ENCODE data around the gene PIM1. TPM values are rescaled to one million over a fixed set of nuclear protein-coding genes. Genes with fewer than 3 reads are reported as not detected.

PIM1 gene
- total and polyA plus RNA-seq, 9 of the 15 experiments (the other 6 are each of a cell fraction or from before 2014, with no cell fraction given): 19.0 to 789 (median 212) TPM

DNA sequence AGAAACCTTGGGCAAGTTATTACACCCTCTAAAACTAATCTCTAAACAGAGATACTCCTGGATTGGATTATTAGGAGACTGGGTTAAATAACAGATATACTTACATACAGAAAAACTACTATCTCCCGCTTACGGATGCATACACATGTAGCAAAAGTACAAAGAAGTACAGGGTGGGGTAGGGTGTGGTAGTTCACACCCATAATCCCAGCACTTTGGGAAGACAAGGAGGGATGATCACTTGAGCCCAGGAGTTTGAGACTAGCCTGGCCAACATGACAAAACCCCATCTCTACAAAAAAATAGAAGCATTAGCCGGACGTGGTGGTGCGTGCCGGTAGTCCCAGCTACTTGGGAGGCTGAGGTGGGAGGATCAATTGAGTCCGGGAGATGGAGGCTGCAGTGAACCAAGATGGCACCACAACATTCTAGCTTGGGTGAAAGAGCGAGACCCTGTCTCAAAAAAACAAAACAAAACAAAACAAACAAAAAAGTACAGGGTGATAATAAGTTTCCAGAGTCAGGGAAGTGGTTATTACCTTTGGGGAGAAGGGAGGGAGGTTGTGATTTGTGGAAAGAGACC is 8.1 kb downstream of the PIM1 start (continued):
- TF ChIP-seq, protein P1, sequence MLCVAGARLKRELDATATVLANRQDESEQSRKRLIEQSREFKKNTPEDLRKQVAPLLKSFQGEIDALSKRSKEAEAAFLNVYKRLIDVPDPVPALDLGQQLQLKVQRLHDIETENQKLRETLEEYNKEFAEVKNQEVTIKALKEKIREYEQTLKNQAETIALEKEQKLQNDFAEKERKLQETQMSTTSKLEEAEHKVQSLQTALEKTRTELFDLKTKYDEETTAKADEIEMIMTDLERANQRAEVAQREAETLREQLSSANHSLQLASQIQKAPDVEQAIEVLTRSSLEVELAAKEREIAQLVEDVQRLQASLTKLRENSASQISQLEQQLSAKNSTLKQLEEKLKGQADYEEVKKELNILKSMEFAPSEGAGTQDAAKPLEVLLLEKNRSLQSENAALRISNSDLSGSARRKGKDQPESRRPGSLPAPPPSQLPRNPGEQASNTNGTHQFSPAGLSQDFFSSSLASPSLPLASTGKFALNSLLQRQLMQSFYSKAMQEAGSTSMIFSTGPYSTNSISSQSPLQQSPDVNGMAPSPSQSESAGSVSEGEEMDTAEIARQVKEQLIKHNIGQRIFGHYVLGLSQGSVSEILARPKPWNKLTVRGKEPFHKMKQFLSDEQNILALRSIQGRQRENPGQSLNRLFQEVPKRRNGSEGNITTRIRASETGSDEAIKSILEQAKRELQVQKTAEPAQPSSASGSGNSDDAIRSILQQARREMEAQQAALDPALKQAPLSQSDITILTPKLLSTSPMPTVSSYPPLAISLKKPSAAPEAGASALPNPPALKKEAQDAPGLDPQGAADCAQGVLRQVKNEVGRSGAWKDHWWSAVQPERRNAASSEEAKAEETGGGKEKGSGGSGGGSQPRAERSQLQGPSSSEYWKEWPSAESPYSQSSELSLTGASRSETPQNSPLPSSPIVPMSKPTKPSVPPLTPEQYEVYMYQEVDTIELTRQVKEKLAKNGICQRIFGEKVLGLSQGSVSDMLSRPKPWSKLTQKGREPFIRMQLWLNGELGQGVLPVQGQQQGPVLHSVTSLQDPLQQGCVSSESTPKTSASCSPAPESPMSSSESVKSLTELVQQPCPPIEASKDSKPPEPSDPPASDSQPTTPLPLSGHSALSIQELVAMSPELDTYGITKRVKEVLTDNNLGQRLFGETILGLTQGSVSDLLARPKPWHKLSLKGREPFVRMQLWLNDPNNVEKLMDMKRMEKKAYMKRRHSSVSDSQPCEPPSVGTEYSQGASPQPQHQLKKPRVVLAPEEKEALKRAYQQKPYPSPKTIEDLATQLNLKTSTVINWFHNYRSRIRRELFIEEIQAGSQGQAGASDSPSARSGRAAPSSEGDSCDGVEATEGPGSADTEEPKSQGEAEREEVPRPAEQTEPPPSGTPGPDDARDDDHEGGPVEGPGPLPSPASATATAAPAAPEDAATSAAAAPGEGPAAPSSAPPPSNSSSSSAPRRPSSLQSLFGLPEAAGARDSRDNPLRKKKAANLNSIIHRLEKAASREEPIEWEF (CRISPR knock-in tag; IDR thresholded peaks at IDR 0.05): peak; percentile 23; the same call in 1 of the 2 replicates
- no peak for TF ChIP-seq GABPB1 (CRISPR knock-in tag; IDR thresholded peaks at IDR 0.05)
- no peak for TF ChIP-seq CBX2 (IDR thresholded peaks at IDR 0.05; ENCODE audit: insufficient read depth, low read length, poor library complexity, severe bottlenecking)
- TF ChIP-seq RBFOX2 (IDR thresholded peaks at IDR 0.05; ENCODE audit: low read depth, low read length): no peak
- TF ChIP-seq THRAP3 (IDR thresholded peaks at IDR 0.05; ENCODE audit: borderline replicate concordance): no peak
- TF ChIP-seq EHMT2 (IDR thresholded peaks at IDR 0.05): peak; percentile 78
- TF ChIP-seq ZNF76 (CRISPR knock-in tag; IDR thresholded peaks at IDR 0.05; ENCODE audit: borderline replicate concordance): no peak
- TF ChIP-seq, protein P2, sequence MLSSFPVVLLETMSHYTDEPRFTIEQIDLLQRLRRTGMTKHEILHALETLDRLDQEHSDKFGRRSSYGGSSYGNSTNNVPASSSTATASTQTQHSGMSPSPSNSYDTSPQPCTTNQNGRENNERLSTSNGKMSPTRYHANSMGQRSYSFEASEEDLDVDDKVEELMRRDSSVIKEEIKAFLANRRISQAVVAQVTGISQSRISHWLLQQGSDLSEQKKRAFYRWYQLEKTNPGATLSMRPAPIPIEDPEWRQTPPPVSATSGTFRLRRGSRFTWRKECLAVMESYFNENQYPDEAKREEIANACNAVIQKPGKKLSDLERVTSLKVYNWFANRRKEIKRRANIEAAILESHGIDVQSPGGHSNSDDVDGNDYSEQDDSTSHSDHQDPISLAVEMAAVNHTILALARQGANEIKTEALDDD (IDR thresholded peaks at IDR 0.05): 0 out of 2 replicates have a peak, but pooled peaks have one; percentile 35
- TF ChIP-seq, protein P3, sequence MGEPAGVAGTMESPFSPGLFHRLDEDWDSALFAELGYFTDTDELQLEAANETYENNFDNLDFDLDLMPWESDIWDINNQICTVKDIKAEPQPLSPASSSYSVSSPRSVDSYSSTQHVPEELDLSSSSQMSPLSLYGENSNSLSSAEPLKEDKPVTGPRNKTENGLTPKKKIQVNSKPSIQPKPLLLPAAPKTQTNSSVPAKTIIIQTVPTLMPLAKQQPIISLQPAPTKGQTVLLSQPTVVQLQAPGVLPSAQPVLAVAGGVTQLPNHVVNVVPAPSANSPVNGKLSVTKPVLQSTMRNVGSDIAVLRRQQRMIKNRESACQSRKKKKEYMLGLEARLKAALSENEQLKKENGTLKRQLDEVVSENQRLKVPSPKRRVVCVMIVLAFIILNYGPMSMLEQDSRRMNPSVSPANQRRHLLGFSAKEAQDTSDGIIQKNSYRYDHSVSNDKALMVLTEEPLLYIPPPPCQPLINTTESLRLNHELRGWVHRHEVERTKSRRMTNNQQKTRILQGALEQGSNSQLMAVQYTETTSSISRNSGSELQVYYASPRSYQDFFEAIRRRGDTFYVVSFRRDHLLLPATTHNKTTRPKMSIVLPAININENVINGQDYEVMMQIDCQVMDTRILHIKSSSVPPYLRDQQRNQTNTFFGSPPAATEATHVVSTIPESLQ (CRISPR knock-in tag; IDR thresholded peaks at IDR 0.05): no peak
- TF ChIP-seq, protein P4, sequence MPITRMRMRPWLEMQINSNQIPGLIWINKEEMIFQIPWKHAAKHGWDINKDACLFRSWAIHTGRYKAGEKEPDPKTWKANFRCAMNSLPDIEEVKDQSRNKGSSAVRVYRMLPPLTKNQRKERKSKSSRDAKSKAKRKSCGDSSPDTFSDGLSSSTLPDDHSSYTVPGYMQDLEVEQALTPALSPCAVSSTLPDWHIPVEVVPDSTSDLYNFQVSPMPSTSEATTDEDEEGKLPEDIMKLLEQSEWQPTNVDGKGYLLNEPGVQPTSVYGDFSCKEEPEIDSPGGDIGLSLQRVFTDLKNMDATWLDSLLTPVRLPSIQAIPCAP (CRISPR knock-in tag; IDR thresholded peaks at IDR 0.05; ENCODE audit: borderline replicate concordance): no peak
- TF ChIP-seq HDAC2 (IDR thresholded peaks at IDR 0.05): peak; percentile 23
- TF ChIP-seq, protein P5, sequence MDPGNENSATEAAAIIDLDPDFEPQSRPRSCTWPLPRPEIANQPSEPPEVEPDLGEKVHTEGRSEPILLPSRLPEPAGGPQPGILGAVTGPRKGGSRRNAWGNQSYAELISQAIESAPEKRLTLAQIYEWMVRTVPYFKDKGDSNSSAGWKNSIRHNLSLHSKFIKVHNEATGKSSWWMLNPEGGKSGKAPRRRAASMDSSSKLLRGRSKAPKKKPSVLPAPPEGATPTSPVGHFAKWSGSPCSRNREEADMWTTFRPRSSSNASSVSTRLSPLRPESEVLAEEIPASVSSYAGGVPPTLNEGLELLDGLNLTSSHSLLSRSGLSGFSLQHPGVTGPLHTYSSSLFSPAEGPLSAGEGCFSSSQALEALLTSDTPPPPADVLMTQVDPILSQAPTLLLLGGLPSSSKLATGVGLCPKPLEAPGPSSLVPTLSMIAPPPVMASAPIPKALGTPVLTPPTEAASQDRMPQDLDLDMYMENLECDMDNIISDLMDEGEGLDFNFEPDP (CRISPR knock-in tag; IDR thresholded peaks at IDR 0.05): no peak
- TF ChIP-seq, protein P6, sequence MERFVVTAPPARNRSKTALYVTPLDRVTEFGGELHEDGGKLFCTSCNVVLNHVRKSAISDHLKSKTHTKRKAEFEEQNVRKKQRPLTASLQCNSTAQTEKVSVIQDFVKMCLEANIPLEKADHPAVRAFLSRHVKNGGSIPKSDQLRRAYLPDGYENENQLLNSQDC (CRISPR knock-in tag; IDR thresholded peaks at IDR 0.05): no peak
- TF ChIP-seq BDP1 (IDR thresholded peaks at IDR 0.05; ENCODE audit: insufficient read depth, insufficient read length): no peak
- TF ChIP-seq, protein P7, sequence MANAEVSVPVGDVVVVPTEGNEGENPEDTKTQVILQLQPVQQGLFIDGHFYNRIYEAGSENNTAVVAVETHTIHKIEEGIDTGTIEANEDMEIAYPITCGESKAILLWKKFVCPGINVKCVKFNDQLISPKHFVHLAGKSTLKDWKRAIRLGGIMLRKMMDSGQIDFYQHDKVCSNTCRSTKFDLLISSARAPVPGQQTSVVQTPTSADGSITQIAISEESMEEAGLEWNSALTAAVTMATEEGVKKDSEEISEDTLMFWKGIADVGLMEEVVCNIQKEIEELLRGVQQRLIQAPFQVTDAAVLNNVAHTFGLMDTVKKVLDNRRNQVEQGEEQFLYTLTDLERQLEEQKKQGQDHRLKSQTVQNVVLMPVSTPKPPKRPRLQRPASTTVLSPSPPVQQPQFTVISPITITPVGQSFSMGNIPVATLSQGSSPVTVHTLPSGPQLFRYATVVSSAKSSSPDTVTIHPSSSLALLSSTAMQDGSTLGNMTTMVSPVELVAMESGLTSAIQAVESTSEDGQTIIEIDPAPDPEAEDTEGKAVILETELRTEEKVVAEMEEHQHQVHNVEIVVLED (CRISPR knock-in tag; IDR thresholded peaks at IDR 0.05): no peak
